SK-N-SH treated with all-trans-retinoic acid at 6 μM for 48 hours (cell line): ENCODE data around the gene NKX2-3.

Source experiments
- ESRRG ChIP-seq: fragments of 250-450 bp; sonication (Bioruptor Pico); IDR thresholded peaks from 2 replicates; pipeline ENCODE4 v1.6.1; 2021; ENCODE audit warnings: mild to moderate bottlenecking
- GLIS3 ChIP-seq: fragments of 250-450 bp; sonication (Bioruptor Pico); IDR thresholded peaks from 2 replicates; pipeline ENCODE4 v1.5.0; 2020; ENCODE audit warnings: mild to moderate bottlenecking, moderate library complexity
- ISL1 ChIP-seq: fragments of 250-450 bp; sonication (Bioruptor Pico); IDR thresholded peaks from 2 replicates; pipeline ENCODE4 v2.1.2; 2022; ENCODE audit warnings: mild to moderate bottlenecking, moderate library complexity
- TF ChIP-seq, protein P1 (sequence below): fragments of 250-450 bp; sonication (Bioruptor Pico); IDR thresholded peaks from 2 replicates; pipeline ENCODE4 v1.8.0; 2021; ENCODE audit warnings: low read depth, mild to moderate bottlenecking, moderate library complexity, borderline replicate concordance

DNA sequence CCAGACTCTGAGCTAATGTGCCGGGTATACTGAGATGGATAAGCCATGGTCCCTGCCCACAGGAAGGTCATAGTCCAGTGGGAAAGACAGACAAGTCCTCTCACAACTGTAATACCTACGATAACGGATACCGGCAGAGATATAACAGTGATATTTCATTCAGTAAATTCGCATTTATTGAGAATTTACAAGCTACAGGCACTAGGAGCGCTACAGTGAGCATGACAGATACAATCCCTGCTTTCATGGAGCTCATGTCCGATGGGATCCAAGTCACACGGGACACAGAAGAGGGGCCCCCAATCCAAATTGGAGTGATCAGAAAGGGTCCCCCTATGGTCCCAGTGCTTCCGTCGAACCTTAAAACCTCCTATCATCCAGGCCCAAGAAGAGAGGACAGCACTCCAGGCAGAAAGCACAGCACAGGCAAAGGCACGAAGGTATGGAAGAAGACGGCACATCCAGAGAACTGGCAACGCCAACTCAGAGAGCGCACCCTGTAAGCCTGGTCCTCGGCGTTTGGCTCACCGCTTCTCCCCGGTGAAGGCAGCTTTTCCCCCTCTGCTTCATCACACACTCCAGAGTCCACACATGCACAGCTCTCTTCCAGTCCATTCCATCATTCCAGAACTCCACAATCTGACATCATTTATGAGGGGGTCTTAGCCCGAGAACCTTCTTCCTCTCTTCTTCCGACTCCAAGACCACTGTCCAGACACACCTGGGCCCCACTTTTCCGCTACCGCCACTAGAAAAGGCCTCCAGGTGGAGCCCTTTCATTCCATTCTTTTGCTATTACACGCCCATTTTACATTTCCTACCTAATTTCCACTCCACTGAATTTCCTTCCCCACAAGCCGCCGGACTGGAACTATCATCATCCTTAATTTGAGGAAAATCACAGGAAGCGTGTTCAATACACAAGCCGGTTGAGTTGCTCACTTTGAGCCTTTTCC, 47.8 kb upstream of the NKX2-3 start:
- no peak for TF ChIP-seq ISL1 (CRISPR knock-in tag)
- no peak for TF ChIP-seq ESRRG (CRISPR knock-in tag)
- no peak for TF ChIP-seq GLIS3
- TF ChIP-seq, protein P1, sequence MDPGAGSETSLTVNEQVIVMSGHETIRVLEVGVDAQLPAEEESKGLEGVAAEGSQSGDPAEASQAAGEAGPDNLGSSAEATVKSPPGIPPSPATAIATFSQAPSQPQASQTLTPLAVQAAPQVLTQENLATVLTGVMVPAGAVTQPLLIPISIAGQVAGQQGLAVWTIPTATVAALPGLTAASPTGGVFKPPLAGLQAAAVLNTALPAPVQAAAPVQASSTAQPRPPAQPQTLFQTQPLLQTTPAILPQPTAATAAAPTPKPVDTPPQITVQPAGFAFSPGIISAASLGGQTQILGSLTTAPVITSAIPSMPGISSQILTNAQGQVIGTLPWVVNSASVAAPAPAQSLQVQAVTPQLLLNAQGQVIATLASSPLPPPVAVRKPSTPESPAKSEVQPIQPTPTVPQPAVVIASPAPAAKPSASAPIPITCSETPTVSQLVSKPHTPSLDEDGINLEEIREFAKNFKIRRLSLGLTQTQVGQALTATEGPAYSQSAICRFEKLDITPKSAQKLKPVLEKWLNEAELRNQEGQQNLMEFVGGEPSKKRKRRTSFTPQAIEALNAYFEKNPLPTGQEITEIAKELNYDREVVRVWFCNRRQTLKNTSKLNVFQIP (CRISPR knock-in tag), result no peak
